Adrenal gland (tissue), 5 donors: ENCODE data around the gene TMED7.

Experiments used
- POLR2A ChIP-seq, 2 donors: fragments of 450-650 bp; IDR thresholded peaks; one replicate each; pipeline ENCODE4 v1.6.1; 2017; ENCODE audit warnings: antibody characterized with exemption in 2 of 2, mild to moderate bottlenecking in 2 of 2, moderate library complexity in 1 of 2
- TF ChIP-seq, protein P1 (sequence below), 6 experiments: fragments of 450-650 bp in 4 of 6; fragments of 200-600 bp in 2 of 6; sonication (generic) in 1 of 6; IDR thresholded peaks; 1 replicate in 5 of 6; 2 replicates in 1 of 6; pipeline versions ENCODE4 v1.5.1 to v1.8.0; 2016 to 2021; ENCODE audit warnings: antibody characterized with exemption in 6 of 6, mild to moderate bottlenecking in 2 of 6, moderate library complexity in 1 of 6
- donor health status: DM: no; HTN: no; CAD: no.

DNA sequence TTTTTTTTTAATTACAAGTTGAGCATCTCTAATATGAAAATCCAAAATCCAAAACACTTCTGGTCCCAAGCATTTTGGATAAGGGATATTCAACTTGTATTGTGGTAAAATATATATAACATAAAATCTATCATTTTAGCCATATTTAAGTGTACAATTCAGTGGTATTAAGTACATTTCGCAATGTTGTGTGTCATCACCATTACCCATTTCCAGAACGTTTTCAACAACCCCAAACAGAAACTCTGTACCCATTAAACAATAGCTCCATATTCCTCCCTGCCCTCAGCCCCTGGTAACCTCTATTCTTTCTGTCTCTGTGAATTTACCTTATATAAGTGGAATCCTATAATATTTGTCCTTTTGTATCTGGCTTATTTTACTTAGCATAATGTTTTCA is 48.5 kb downstream of the TMED7 start:
- TF ChIP-seq, protein P1, sequence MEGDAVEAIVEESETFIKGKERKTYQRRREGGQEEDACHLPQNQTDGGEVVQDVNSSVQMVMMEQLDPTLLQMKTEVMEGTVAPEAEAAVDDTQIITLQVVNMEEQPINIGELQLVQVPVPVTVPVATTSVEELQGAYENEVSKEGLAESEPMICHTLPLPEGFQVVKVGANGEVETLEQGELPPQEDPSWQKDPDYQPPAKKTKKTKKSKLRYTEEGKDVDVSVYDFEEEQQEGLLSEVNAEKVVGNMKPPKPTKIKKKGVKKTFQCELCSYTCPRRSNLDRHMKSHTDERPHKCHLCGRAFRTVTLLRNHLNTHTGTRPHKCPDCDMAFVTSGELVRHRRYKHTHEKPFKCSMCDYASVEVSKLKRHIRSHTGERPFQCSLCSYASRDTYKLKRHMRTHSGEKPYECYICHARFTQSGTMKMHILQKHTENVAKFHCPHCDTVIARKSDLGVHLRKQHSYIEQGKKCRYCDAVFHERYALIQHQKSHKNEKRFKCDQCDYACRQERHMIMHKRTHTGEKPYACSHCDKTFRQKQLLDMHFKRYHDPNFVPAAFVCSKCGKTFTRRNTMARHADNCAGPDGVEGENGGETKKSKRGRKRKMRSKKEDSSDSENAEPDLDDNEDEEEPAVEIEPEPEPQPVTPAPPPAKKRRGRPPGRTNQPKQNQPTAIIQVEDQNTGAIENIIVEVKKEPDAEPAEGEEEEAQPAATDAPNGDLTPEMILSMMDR (IDR thresholded peaks at IDR 0.05) = no peak
- no peak for TF ChIP-seq POLR2A (IDR thresholded peaks at IDR 0.05)
